Progenitor cell of endocrine pancreas (in vitro differentiated cells): ENCODE data around the gene ST8SIA1. TPM values are rescaled to one million over a fixed set of nuclear protein-coding genes. Genes with fewer than 3 reads are reported as not detected.
"Not testable (repeated sequence)": the region's sequence is repeated elsewhere in the genome, so short reads cannot be mapped to it uniquely, and the experiment has no call there.

ENCODE experiments used
- DNase-seq: peaks from one replicate; pipeline ENCODE4 v3.0.0; 2021; ENCODE audit warnings: low spot score; ENCODE audit not compliant: unreplicated experiment
- H3K27ac Mint-ChIP-seq: 2 replicates; pipeline ENCODE4 v1.8.0; 2021; ENCODE audit warnings: mild to moderate bottlenecking, moderate library complexity, mixed read lengths
- H3K27me3 Mint-ChIP-seq: 2 replicates; pipeline ENCODE4 v1.8.0; 2021; ENCODE audit warnings: mixed read lengths
- H3K36me3 Mint-ChIP-seq: 2 replicates; pipeline ENCODE4 v1.8.0; 2022; ENCODE audit warnings: mixed read lengths; ENCODE audit not compliant: insufficient read depth
- H3K4me1 Mint-ChIP-seq: 2 replicates; pipeline ENCODE4 v1.8.0; 2021; ENCODE audit warnings: low read depth, mixed read lengths
- H3K4me3 Mint-ChIP-seq: 2 replicates; pipeline ENCODE4 v1.8.0; 2021; ENCODE audit warnings: low read depth, mild to moderate bottlenecking, moderate library complexity, mixed read lengths
- H3K9me3 Mint-ChIP-seq: 2 replicates; pipeline ENCODE4 v1.8.0; 2021; ENCODE audit warnings: low read depth, mixed read lengths
- CTCF ChIP-seq: fragments of 200-600 bp; sonication (generic); IDR thresholded peaks from one replicate; pipeline ENCODE4 v1.5.0; 2021; ENCODE audit warnings: antibody characterized with exemption, mild to moderate bottlenecking; ENCODE audit not compliant: unreplicated experiment
- long read RNA-seq: library from polyadenylated mRNA; unstranded; transcript quantifications from one replicate; pipeline ENCODE4 v2.0.0, GENCODE V29; 2020
- total RNA-seq: library from RNA; stranded (reverse); gene quantifications from 2 replicates; pipeline ENCODE4 v1.2.1, GENCODE V29; 2021

The ST8SIA1 gene
- total RNA-seq: 5.2 and 5.3 TPM in 2 replicates
- long read RNA-seq, full-length matches to known transcripts: 1 of 4 reads
- long read RNA-seq, partial matches to known transcripts: 0 of 4 reads
- long read RNA-seq, other reads (novel, unspliced or antisense): 3 of 4 reads

- TF ChIP-seq CTCF: no peak
Observed at GRCh38 chr12:22334410-22335100, at the start of gene ST8SIA1. Gene ST8SIA1, minus strand, starts transcription at chr12:22334707. Its CDS starts 475 bp downstream, at chr12:22334232.

GRCh38 chr12:22380031-22380430 is 45.5 kb upstream of the ST8SIA1 start:
- H3K27ac Mint-ChIP-seq: no peak overlapping the region
- H3K4me3 Mint-ChIP-seq: no peak overlapping the region
- no peaks in the 10 kb centered on the region for H3K27me3 Mint-ChIP-seq
- H3K4me1 Mint-ChIP-seq: no peaks in the 10 kb centered on the region
- no peaks in the 10 kb centered on the region for H3K36me3 Mint-ChIP-seq
- H3K9me3 Mint-ChIP-seq: peaks cover 3% of the 10 kb centered on the region
- no peak for TF ChIP-seq CTCF
- no peak for DNase-seq

More at GRCh38 chr12:22334410-22335100, at the start of gene ST8SIA1:
- peak; percentile 54 for DNase-seq
- H3K9me3 Mint-ChIP-seq: no peaks in the 10 kb centered on the region
- peak within 1 kb of the TSS; percentile 89 for H3K4me3 Mint-ChIP-seq
- peak within 1 kb of the TSS; percentile 94 for H3K27ac Mint-ChIP-seq
- peaks cover 11% of the 10 kb centered on the region for H3K4me1 Mint-ChIP-seq
- H3K36me3 Mint-ChIP-seq: no peaks in the 10 kb centered on the region
- peaks cover 42% of the 10 kb centered on the region for H3K27me3 Mint-ChIP-seq

GRCh38 chr12:22377731-22378496 is 43.4 kb upstream of the ST8SIA1 start:
- H3K4me3 Mint-ChIP-seq: no peak overlapping the region
- H3K36me3 Mint-ChIP-seq: no peaks in the 10 kb centered on the region
- H3K27ac Mint-ChIP-seq: no peak overlapping the region
- H3K27me3 Mint-ChIP-seq: no peaks in the 10 kb centered on the region
- H3K4me1 Mint-ChIP-seq: no peaks in the 10 kb centered on the region
- TF ChIP-seq CTCF: no peak
- no peaks in the 10 kb centered on the region for H3K9me3 Mint-ChIP-seq
- no peak for DNase-seq

GRCh38 chr12:22376596-22377150 is 42.2 kb upstream of the ST8SIA1 start:
- H3K9me3 Mint-ChIP-seq, H3K4me1 Mint-ChIP-seq, H3K27me3 Mint-ChIP-seq, H3K36me3 Mint-ChIP-seq, H3K4me3 Mint-ChIP-seq, H3K27ac Mint-ChIP-seq, DNase-seq: not testable (repeated sequence)

- Mint-ChIP-seq H3K36me3 (no peaks in the 10 kb centered on the region), H3K4me3 (no peak overlapping the region), H3K4me1 (no peaks in the 10 kb centered on the region), H3K27ac (no peak overlapping the region), H3K27me3 (no peaks in the 10 kb centered on the region), H3K9me3 (peaks cover 4% of the 10 kb centered on the region)
- no peak for TF ChIP-seq CTCF
- no peak for DNase-seq
Observed at GRCh38 chr12:22374508-22374907, 40.0 kb upstream of the ST8SIA1 start.
